ENCODE measurements around the gene ESR1. TPM values are rescaled to one million over a fixed set of nuclear protein-coding genes. Genes with fewer than 3 reads are reported as not detected.
"Not testable (repeated sequence)": the region's sequence is repeated elsewhere in the genome, so short reads cannot be mapped to it uniquely, and the experiment has no call there.

Gene ESR1
- total RNA-seq, 2 donors from 2014 or later = 0.07 to 1.3 TPM

DNA sequence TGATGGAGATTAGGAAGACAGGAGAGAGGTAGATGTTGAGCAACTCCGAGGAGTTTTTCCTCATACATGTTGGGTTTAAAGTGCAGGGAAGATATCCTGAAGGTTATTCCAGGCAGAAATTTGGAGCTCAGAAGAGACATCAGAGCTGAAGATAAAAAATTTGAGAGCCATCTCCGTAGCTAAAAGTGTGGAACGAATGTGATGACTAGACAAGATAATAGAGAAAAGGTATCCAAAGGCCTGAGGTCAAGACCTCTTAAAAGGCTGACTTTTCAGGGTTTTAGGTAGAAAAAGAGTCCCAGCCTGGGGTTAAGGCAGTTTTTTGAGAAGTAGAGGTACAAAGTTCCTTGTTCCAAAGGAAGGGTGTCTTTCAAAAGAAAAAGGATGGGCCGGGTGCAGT is 214.8 kb downstream of the ESR1 start:
- Mint-ChIP-seq H3K27ac (no peak overlapping the region), H3K27me3 (ENCODE audit: low read depth) (no peaks in the 10 kb centered on the region), H3K4me3 (no peak overlapping the region), H3K4me1 (ENCODE audit: low read depth) (no peaks in the 10 kb centered on the region), H3K36me3 (ENCODE audit: insufficient read depth in 2 of 2) (peaks cover 1 to 5% of the 10 kb centered on the region in 2 donors), H3K9me3 (peaks cover 4% of the 10 kb centered on the region in 2 donors)
- ATAC-seq (replicated peaks in 1 of 2) (no peak), DNase-seq (no peak)

DNA sequence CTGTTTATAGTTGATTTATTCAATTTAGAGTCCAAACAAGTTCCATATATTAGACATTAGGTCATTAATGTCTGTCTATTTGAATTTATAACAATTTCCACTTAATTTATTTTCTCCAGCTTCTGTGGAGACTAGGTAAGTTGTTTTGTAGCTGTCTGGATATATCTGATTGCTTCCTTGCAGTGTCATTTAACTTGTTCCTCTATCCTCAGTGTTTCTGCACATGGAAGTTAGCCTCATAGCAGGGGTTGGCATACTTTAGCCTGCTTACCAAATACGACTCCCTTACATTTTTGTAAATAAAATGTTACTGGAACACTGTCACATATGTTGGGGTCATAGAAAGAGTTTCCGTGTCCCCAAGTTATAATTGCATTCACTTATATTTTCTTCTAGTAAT is 216.1 kb downstream of the ESR1 start:
- H3K27me3 Mint-ChIP-seq (ENCODE audit: low read depth) = no peaks in the 10 kb centered on the region
- H3K36me3 Mint-ChIP-seq (ENCODE audit: insufficient read depth in 2 of 2) = peaks cover 1 to 5% of the 10 kb centered on the region in 2 donors
- no peaks in the 10 kb centered on the region for H3K4me1 Mint-ChIP-seq (ENCODE audit: low read depth)
- H3K4me3 Mint-ChIP-seq = no peak overlapping the region
- no peak for ATAC-seq (replicated peaks in 1 of 2)
- no peak for DNase-seq
- H3K27ac Mint-ChIP-seq = no peak overlapping the region
- peaks cover 4% of the 10 kb centered on the region in 2 donors for H3K9me3 Mint-ChIP-seq

DNA sequence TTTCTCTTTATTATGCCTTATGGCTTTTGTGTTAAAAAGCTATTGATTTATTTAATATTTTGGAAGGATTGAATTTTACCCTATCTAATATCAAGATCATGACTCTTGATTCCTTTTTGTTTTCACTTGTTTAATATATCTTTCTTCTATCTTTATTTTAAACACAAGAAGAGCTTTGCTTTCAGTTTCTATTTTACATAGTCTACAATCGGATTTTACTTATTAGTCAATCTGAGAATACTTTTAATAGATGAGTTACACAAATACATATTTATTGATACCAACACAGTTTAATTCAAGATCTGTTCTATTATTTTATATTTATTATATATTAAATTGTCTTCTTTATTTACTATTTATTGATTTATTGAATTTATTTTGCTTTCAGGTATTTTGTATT is 218.8 kb downstream of the ESR1 start:
- Mint-ChIP-seq H3K27me3 (ENCODE audit: low read depth) (no peaks in the 10 kb centered on the region), H3K4me1 (ENCODE audit: low read depth) (no peaks in the 10 kb centered on the region), H3K9me3 (peaks cover 4 to 9% of the 10 kb centered on the region in 2 donors), H3K4me3 (no peak overlapping the region), H3K27ac (no peak overlapping the region), H3K36me3 (ENCODE audit: insufficient read depth in 2 of 2) (peaks cover 1 to 6% of the 10 kb centered on the region in 2 donors)
- DNase-seq = no peak
- no peak for ATAC-seq (replicated peaks in 1 of 2)

DNA sequence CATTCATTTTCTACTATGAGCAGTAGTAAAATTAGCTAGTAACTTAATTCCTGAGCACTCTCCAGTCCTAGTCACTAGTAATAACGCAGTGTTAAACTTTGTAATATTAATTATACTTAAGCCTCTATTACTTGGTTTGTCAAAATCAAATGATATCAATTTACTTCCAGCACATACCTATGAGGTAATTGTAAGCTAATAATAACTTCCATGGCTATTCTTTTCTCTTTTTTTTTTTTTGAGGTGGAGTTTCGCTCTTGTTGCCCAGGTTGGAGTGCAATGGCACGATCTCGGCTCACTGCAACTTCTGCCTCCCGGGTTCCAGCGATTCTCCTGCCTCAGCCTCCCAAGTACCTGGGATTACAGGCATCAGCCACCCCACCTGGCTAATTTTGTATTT is 219.3 kb downstream of the ESR1 start:
- H3K9me3 Mint-ChIP-seq; H3K27ac Mint-ChIP-seq; DNase-seq; H3K36me3 Mint-ChIP-seq (ENCODE audit: insufficient read depth in 2 of 2); ATAC-seq (replicated peaks in 1 of 2); H3K4me1 Mint-ChIP-seq (ENCODE audit: low read depth); H3K4me3 Mint-ChIP-seq; H3K27me3 Mint-ChIP-seq (ENCODE audit: low read depth): not testable (repeated sequence)

DNA sequence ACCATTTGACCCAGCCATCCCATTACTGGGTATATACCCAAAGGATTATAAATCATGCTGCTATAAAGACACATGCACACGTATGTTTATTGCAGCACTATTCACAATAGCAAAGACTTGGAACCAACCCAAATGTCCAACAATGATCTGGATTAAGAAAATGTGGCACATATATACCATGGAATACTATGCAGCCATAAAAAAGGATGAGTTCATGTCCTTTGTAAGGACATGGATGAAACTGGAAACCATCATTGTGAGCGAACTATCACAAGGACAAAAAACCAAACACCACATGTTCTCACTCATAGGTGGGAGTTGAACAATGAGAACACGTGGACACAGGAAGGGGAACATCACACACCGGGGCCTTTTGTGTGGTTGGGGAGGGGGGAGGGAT is 226.3 kb downstream of the ESR1 start:
- not testable (repeated sequence) for DNase-seq; H3K36me3 Mint-ChIP-seq (ENCODE audit: insufficient read depth in 2 of 2); H3K9me3 Mint-ChIP-seq; ATAC-seq (replicated peaks in 1 of 2); H3K27me3 Mint-ChIP-seq (ENCODE audit: low read depth); H3K27ac Mint-ChIP-seq; H3K4me1 Mint-ChIP-seq (ENCODE audit: low read depth); H3K4me3 Mint-ChIP-seq

DNA sequence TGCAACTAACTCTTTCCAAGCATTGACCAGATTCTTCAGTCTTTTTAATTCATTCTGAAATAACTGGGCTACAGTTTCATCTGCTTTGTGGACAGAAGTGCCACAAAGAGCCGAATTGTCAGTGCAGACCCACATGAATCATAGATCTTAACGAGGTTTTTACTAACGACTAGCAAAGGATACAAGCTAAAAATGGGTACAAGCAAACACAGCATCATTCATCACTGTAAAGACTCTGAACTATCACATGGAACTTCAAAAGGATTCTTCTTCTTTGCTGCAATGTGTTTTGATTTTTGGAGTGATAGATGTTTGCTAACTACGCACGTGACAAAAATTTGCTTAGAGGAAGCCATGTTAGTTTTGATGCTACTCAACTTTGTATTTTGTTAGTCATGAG is 227.1 kb downstream of the ESR1 start:
- Mint-ChIP-seq H3K4me1 (ENCODE audit: low read depth) (no peaks in the 10 kb centered on the region), H3K4me3 (no peak overlapping the region), H3K27ac (no peak overlapping the region), H3K9me3 (peaks cover 4% of the 10 kb centered on the region in 2 donors), H3K36me3 (ENCODE audit: insufficient read depth in 2 of 2) (peaks cover 0 to 1% of the 10 kb centered on the region in 2 donors), H3K27me3 (ENCODE audit: low read depth) (no peaks in the 10 kb centered on the region)
- DNase-seq (no peak), ATAC-seq (replicated peaks in 1 of 2) (no peak)

DNA sequence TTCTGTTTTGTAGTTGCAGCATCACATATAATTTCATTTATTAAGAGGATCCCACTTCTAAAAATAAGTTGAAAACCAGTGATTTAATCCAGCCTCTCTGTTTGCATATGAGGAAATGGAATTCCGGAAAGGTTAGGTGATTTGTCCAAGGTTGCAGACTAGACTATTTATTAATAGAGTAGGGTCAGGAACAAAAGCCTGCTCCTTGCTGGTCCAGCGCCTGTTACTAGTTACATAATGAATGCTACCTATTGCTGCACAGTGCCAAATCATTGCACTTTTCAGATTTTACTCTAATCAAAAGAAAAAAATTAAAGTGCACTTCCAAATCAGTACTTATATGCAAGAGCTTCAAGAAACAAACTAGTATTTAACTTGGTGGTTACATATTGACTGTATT is 238.6 kb downstream of the ESR1 start:
- H3K27me3 Mint-ChIP-seq (ENCODE audit: low read depth) = no peaks in the 10 kb centered on the region
- ATAC-seq (replicated peaks in 1 of 2) = no peak
- no peaks in the 10 kb centered on the region for H3K4me1 Mint-ChIP-seq (ENCODE audit: low read depth)
- DNase-seq = no peak
- H3K9me3 Mint-ChIP-seq = peaks cover 2 to 3% of the 10 kb centered on the region in 2 donors
- H3K27ac Mint-ChIP-seq = no peak overlapping the region
- no peak overlapping the region for H3K4me3 Mint-ChIP-seq
- H3K36me3 Mint-ChIP-seq (ENCODE audit: insufficient read depth in 2 of 2) = no peaks in the 10 kb centered on the region

DNA sequence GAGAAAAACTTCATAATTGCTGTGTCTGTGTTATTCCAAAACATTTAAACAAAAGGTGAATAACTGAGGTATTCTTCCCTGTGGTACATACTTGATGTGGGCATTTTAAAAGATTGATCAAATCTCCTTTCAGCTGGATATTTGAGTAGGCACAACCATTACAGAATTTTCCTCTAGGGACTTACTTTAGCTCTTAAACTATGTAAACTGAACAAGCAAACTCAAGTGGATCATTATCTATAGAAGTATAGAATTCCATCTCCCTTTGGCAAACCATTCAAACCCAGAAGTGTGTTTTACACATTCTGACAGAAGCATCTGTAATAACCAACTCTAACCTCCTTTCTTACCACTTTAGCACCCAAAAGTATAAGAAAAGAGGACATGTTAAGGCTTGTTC is 241.4 kb downstream of the ESR1 start:
- DNase-seq (no peak), ATAC-seq (replicated peaks in 1 of 2) (no peak)
- Mint-ChIP-seq H3K27ac (no peak overlapping the region), H3K4me3 (no peak overlapping the region), H3K9me3 (no peaks in the 10 kb centered on the region), H3K4me1 (ENCODE audit: low read depth) (no peaks in the 10 kb centered on the region), H3K27me3 (ENCODE audit: low read depth) (no peaks in the 10 kb centered on the region), H3K36me3 (ENCODE audit: insufficient read depth in 2 of 2) (no peaks in the 10 kb centered on the region)

DNA sequence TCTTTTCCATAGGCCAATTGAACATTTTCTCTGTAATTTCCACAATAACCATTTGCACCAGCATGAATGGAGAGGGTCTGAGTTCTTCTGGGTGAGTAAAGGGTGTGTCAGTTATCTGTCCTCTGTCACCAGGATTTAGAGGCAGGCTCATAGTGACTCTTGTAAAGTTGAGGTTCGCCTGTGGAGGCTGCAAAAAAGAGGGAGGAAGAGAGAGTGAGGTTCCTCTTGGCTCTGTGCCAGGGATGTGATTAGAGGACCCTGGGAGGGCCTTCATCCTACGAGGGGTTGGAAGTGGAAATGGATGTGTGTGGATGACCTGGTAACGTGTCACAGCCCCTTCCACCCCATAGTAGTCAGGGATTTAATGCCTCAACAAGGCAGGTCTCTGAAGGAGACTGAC is 242.0 kb downstream of the ESR1 start:
- ATAC-seq (replicated peaks in 1 of 2) (no peak), DNase-seq (no peak)
- H3K36me3 Mint-ChIP-seq (ENCODE audit: insufficient read depth in 2 of 2) = no peaks in the 10 kb centered on the region

DNA sequence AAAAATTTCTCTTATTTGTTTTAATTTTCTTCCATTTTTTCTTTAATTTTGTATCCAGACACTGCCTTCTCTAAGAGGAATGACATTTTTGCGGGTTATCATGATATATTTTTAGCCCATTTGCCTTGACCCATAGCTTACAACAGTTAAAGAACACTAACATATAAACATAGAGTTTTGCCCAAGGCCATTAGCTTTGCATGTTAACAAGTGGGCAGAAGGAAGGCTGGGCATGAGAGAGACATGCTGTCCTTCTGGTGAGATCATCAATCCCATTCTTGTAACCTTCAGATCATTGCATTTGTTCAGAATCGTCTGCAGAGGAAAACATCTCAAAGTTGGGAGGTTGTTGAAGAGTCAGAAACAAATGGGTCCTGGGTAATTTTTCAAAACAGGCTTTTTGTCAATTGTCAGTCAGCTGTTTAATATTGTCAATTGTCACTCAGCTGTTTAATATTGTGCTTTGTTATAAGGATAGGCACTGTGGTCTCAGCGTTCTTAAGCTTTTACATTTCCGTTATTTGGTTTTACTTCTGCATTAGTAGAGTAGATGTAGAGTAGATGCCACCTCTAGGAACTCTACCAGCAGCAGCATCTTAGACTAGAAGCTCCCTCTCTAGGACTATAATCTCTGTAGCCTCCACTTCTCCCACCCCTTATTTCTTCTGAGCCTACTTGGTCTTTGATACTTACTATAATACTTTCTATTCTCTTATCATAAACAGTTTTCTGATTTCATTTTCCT is 243.1 kb downstream of the ESR1 start:
- Mint-ChIP-seq H3K27me3 (ENCODE audit: low read depth) (no peaks in the 10 kb centered on the region), H3K9me3 (no peaks in the 10 kb centered on the region), H3K4me3 (no peak overlapping the region), H3K27ac (peak overlapping the region; percentile 45), H3K4me1 (ENCODE audit: low read depth) (no peaks in the 10 kb centered on the region), H3K36me3 (ENCODE audit: insufficient read depth in 2 of 2) (no peaks in the 10 kb centered on the region)
- DNase-seq = no peak
- ATAC-seq (replicated peaks in 1 of 2) = no peak

More for the DNA sequence above, 242.0 kb downstream of the ESR1 start:
- H3K27ac Mint-ChIP-seq = no peak overlapping the region
- H3K9me3 Mint-ChIP-seq = no peaks in the 10 kb centered on the region
- H3K27me3 Mint-ChIP-seq (ENCODE audit: low read depth) = no peaks in the 10 kb centered on the region
- H3K4me3 Mint-ChIP-seq = no peak overlapping the region
- no peaks in the 10 kb centered on the region for H3K4me1 Mint-ChIP-seq (ENCODE audit: low read depth)

DNA sequence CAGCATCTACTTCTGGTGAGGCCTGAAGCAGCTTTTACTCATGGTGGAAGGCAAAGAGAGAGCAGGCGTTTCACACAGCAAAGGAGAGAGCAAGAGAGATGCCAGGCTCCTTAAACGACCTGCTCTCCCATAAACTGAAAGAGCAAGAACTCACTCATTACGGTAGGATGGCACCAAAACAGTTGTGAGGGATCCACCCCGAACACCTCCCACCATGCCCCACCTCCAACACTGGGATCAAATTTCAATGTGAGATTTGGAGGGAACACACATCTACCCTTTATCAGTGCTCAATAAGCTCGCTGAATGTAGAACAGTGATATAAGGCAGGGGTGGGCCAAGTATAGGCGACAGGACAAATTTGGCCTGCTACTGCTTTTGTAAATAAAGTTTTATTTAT is 244.6 kb downstream of the ESR1 start:
- H3K27me3 Mint-ChIP-seq (ENCODE audit: low read depth) = peaks cover 7% of the 10 kb centered on the region
- DNase-seq (no peak), ATAC-seq (replicated peaks in 1 of 2) (no peak)
- H3K4me1 Mint-ChIP-seq (ENCODE audit: low read depth) = no peaks in the 10 kb centered on the region
- no peak overlapping the region for H3K4me3 Mint-ChIP-seq
- H3K27ac Mint-ChIP-seq = no peak overlapping the region
- no peaks in the 10 kb centered on the region for H3K36me3 Mint-ChIP-seq (ENCODE audit: insufficient read depth in 2 of 2)
- H3K9me3 Mint-ChIP-seq = no peaks in the 10 kb centered on the region

DNA sequence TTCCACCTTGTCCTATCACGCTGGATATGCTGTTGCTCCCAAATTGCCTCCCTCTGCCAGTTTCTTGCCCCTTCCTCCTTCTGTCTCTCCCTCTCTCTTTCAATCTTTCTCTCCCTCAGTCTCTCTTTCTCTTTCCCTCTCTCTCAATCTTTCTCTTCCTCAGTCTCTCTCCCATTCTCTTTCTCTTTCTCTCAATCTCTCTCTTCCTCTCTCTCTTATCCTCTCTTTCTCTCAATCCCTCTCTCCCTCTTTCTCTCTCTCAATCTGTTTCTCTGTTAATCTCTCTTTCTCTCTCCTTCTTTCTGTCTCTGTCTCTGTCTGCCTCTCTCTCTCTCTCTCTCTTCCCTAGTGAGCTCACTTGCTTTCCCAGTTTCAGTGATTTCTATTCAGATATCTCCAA is 245.8 kb downstream of the ESR1 start:
- no peak overlapping the region for H3K4me3 Mint-ChIP-seq
- no peaks in the 10 kb centered on the region for H3K9me3 Mint-ChIP-seq
- H3K27me3 Mint-ChIP-seq (ENCODE audit: low read depth) = peaks cover 7% of the 10 kb centered on the region
- ATAC-seq (replicated peaks in 1 of 2) = no peak
- no peaks in the 10 kb centered on the region for H3K4me1 Mint-ChIP-seq (ENCODE audit: low read depth)
- no peaks in the 10 kb centered on the region for H3K36me3 Mint-ChIP-seq (ENCODE audit: insufficient read depth in 2 of 2)
- no peak for DNase-seq
- no peak overlapping the region for H3K27ac Mint-ChIP-seq

DNA sequence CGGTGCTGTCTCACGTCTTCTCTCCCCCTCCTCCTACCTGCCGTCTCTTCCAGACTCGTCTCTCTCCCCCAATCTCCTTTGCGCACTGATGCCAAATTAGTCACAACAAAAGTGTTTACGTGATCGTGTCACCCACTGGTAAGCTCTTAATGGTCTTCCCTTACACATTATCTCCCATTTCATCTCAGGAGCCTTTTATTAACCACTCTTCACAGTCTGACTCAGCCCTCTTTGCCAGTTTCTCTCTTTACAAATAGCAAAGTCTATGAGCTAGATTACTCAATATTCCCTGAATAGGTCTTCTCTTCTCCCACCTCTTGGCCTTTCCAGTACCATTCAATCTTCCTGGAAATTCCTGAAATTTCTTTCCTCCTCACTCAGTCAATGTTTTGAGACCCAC is 247.0 kb downstream of the ESR1 start:
- Mint-ChIP-seq H3K27ac (no peak overlapping the region), H3K27me3 (ENCODE audit: low read depth) (peaks cover 7% of the 10 kb centered on the region), H3K36me3 (ENCODE audit: insufficient read depth in 2 of 2) (no peaks in the 10 kb centered on the region), H3K4me1 (ENCODE audit: low read depth) (no peaks in the 10 kb centered on the region), H3K4me3 (no peak overlapping the region), H3K9me3 (no peaks in the 10 kb centered on the region)
- ATAC-seq (replicated peaks in 1 of 2) (peak in 1 of 2 donors; percentile 51), DNase-seq (no peak)

DNA sequence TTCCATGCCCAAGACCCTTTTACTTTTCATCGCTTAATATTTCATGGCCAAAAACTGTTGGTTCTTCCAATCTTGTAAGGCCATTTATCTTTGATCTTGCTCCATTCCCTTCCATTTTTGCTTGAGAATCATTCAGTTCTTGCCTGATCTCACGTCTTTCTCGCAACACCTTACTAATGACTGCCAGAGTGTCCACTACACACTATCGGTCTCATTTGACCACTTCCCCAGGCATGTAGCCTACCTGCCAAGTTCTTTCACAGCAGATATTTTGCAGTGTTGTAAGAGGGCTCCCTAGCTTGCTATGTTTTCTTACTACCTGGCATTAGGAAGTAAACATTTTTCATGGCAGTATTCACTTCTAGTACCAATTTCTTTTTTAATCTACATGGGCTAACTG is 248.0 kb downstream of the ESR1 start:
- Mint-ChIP-seq H3K27ac (no peak overlapping the region), H3K36me3 (ENCODE audit: insufficient read depth in 2 of 2) (no peaks in the 10 kb centered on the region), H3K9me3 (peaks cover 0 to 2% of the 10 kb centered on the region in 2 donors), H3K4me3 (no peak overlapping the region), H3K4me1 (ENCODE audit: low read depth) (no peaks in the 10 kb centered on the region), H3K27me3 (ENCODE audit: low read depth) (peaks cover 7% of the 10 kb centered on the region)
- no peak for DNase-seq
- no peak for ATAC-seq (replicated peaks in 1 of 2)
